Activated naive CD8-positive, alpha-beta T cell treated with anti-CD3 and anti-CD28 coated beads for 36 hours (primary cell): ENCODE results near the gene WWP2. TPM values are rescaled to one million over a fixed set of nuclear protein-coding genes. Genes with fewer than 3 reads are reported as not detected.
"Not testable (repeated sequence)": the region's sequence is repeated elsewhere in the genome, so short reads cannot be mapped to it uniquely, and the experiment has no call there.

Source experiments
- DNase-seq: peaks from one replicate; pipeline ENCODE4 v3.0.0; 2021
- H3K27ac Mint-ChIP-seq: one replicate; pipeline ENCODE4 v1.8.0; 2022; ENCODE audit warnings: mild to moderate bottlenecking, moderate library complexity, mixed read lengths
- H3K27me3 Mint-ChIP-seq: one replicate; pipeline ENCODE4 v1.8.0; 2022; ENCODE audit warnings: mild to moderate bottlenecking, mixed read lengths
- H3K36me3 Mint-ChIP-seq: one replicate; pipeline ENCODE4 v1.8.0; 2021; ENCODE audit warnings: mild to moderate bottlenecking, mixed read lengths
- H3K4me1 Mint-ChIP-seq: one replicate; pipeline ENCODE4 v1.8.0; 2021; ENCODE audit warnings: mixed read lengths
- H3K4me3 Mint-ChIP-seq: one replicate; pipeline ENCODE4 v1.8.0; 2022; ENCODE audit warnings: mild to moderate bottlenecking, moderate library complexity, mixed read lengths
- H3K9me3 Mint-ChIP-seq: one replicate; pipeline ENCODE4 v1.8.0; 2022; ENCODE audit warnings: mixed read lengths
- total RNA-seq, 2 experiments: library from RNA; stranded (reverse); gene quantifications; one replicate each; pipeline ENCODE4 v1.2.3, GENCODE V29; 2021

Gene WWP2
- total RNA-seq, 2 experiments from 2014 or later, result 32.1 to 35.3 TPM

- no peak for DNase-seq
These were observed 173.2 kb downstream of the WWP2 start for GRCh38 chr16:69935278-69935711.

GRCh38 chr16:69935740-69936139 lies 173.6 kb downstream of the WWP2 start:
- Mint-ChIP-seq H3K27me3 (no peaks in the 10 kb centered on the region), H3K36me3 (peaks cover 4% of the 10 kb centered on the region), H3K4me1 (no peaks in the 10 kb centered on the region), H3K27ac (no peak overlapping the region), H3K9me3 (no peaks in the 10 kb centered on the region), H3K4me3 (no peak overlapping the region)
- DNase-seq, result no peak

More at GRCh38 chr16:69935278-69935711, 173.2 kb downstream of the WWP2 start:
- Mint-ChIP-seq H3K4me1 (no peaks in the 10 kb centered on the region), H3K36me3 (peaks cover 4% of the 10 kb centered on the region), H3K27me3 (no peaks in the 10 kb centered on the region), H3K9me3 (no peaks in the 10 kb centered on the region), H3K27ac (no peak overlapping the region), H3K4me3 (no peak overlapping the region)

DNA sequence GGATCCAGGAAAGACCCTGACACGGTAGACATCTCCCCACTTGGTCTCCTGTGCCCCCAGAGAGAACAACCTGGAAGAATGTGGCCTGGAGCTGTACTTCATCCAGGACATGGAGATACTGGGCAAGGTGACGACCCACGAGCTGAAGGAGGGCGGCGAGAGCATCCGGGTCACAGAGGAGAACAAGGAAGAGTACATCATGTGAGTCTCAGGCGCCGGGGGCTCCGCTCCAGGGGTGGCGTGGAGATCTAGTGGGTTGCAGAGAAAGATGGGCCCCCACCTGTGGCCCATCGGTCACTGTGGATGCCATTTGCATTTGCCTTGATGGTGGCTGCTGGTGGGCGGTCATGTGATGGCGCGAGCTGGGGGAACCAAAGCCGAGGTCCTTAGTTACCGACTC lies 174.1 kb downstream of the WWP2 start:
- no peak for DNase-seq
- Mint-ChIP-seq H3K4me3 (no peak overlapping the region), H3K27ac (no peak overlapping the region), H3K27me3 (no peaks in the 10 kb centered on the region), H3K4me1 (no peaks in the 10 kb centered on the region), H3K36me3 (peaks cover 2% of the 10 kb centered on the region), H3K9me3 (no peaks in the 10 kb centered on the region)

- Mint-ChIP-seq H3K27ac (no peak overlapping the region), H3K36me3 (no peaks in the 10 kb centered on the region)
These were observed 174.6 kb downstream of the WWP2 start for GRCh38 chr16:69936751-69937211.

DNA sequence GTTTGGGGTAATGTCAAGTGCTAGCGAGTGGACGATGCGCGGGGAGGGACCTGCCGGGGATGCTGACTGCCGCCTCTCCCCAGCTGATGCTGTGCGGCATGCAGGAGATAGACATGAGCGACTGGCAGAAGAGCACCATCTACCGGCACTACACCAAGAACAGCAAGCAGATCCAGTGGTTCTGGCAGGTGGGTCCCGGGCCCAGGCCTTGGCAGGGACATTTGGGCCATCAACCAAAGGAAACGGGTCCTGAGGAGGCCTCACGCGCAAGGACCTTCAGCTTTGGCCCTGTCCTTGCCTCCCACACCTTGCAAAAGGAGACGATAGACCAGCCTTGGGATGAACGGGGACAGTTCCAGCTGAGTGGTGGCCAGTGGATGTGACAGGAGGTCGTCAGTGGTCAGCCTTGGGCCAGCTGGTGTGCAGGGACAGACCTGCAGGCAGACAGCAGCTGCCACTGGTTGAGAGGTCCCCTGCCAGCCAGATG lies 175.4 kb downstream of the WWP2 start:
- DNase-seq, result no peak
- Mint-ChIP-seq H3K27ac (no peak overlapping the region), H3K36me3 (no peaks in the 10 kb centered on the region), H3K27me3 (no peaks in the 10 kb centered on the region), H3K9me3 (no peaks in the 10 kb centered on the region), H3K4me3 (no peak overlapping the region), H3K4me1 (no peaks in the 10 kb centered on the region)

More at GRCh38 chr16:69936751-69937211, 174.6 kb downstream of the WWP2 start:
- DNase-seq, result no peak
- no peaks in the 10 kb centered on the region for H3K9me3 Mint-ChIP-seq
- H3K4me3 Mint-ChIP-seq, result no peak overlapping the region
- H3K4me1 Mint-ChIP-seq, result no peaks in the 10 kb centered on the region
- H3K27me3 Mint-ChIP-seq, result no peaks in the 10 kb centered on the region

DNA sequence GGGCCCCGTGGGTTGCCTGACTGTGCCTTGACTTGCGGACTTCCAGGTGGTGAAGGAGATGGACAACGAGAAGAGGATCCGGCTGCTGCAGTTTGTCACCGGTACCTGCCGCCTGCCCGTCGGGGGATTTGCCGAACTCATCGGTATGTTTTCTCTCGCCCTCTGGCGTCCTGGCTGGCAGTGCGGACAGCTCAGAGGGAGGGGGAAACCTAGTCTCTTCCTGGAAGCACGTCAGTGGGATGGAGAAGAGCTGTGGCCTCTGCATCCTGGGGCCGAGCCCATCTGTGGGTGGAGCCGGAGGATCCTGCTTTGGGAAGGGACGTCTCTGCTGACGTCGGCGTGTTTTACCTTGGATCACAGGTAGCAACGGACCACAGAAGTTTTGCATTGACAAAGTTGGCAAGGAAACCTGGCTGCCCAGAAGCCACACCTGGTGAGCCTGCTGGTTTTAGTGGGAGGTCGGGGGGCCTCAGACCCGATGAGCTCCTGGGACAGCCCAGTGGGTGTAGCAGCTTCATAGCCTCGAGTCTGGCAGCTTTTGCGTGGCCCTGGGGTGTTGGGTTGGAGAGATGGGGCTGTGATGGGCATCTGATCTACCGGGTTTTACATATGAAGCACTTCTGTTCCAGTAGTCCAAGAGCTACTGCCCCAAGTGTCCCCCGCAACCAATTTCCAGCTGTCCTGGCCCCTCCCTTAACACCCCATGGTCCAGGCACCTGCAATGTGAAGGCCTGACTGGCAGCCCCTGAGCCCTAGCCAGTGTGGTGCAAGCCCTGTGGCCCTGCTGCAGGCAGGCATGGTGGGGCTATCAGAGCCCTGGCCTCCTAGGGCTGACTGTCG lies 177.1 kb downstream of the WWP2 start:
- DNase-seq, result no peak
- no peaks in the 10 kb centered on the region for H3K27me3 Mint-ChIP-seq
- no peaks in the 10 kb centered on the region for H3K4me1 Mint-ChIP-seq
- no peaks in the 10 kb centered on the region for H3K36me3 Mint-ChIP-seq
- no peaks in the 10 kb centered on the region for H3K9me3 Mint-ChIP-seq
- H3K4me3 Mint-ChIP-seq, result no peak overlapping the region
- no peak overlapping the region for H3K27ac Mint-ChIP-seq

DNA sequence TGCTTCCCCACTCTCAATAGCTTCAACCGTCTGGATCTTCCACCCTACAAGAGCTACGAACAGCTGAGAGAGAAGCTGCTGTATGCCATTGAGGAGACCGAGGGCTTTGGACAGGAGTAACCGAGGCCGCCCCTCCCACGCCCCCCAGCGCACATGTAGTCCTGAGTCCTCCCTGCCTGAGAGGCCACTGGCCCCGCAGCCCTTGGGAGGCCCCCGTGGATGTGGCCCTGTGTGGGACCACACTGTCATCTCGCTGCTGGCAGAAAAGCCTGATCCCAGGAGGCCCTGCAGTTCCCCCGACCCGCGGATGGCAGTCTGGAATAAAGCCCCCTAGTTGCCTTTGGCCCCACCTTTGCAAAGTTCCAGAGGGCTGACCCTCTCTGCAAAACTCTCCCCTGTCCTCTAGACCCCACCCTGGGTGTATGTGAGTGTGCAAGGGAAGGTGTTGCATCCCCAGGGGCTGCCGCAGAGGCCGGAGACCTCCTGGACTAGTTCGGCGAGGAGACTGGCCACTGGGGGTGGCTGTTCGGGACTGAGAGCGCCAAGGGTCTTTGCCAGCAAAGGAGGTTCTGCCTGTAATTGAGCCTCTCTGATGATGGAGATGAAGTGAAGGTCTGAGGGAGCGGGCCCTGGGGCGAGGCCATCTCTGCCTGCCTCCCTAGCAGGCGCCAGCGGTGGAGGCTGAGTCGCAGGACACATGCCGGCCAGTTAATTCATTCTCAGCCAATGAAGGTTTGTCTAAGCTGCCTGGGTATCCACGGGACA lies 177.9 kb downstream of the WWP2 start:
- Mint-ChIP-seq H3K27me3 (no peaks in the 10 kb centered on the region), H3K4me3 (no peak overlapping the region), H3K9me3 (no peaks in the 10 kb centered on the region), H3K4me1 (no peaks in the 10 kb centered on the region), H3K27ac (peak overlapping the region; percentile 14), H3K36me3 (no peaks in the 10 kb centered on the region)
- DNase-seq, result no peak

DNA sequence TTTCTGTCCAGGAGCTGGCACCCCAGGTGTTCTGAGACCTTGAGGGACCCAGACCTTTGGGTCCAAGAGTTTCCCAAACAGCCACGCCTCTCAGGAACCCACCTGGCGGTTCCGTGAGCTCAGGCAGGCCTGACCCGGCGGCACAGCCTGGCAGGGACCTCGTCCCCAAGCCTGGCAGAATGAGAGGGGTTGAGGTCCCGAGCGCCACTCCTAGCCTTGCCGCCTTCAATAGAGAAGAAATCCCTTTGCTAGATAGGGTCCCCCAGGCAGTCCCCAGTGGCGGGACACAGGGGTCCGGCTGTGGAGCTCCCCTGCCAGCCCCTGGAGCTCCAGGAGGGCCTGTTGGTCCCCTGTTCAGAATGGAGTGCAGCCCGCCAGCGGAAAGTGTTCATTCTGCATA lies 178.5 kb downstream of the WWP2 start:
- Mint-ChIP-seq H3K4me3 (no peak overlapping the region), H3K36me3 (no peaks in the 10 kb centered on the region), H3K4me1 (no peaks in the 10 kb centered on the region), H3K27ac (no peak overlapping the region), H3K27me3 (no peaks in the 10 kb centered on the region), H3K9me3 (no peaks in the 10 kb centered on the region)
- no peak for DNase-seq

DNA sequence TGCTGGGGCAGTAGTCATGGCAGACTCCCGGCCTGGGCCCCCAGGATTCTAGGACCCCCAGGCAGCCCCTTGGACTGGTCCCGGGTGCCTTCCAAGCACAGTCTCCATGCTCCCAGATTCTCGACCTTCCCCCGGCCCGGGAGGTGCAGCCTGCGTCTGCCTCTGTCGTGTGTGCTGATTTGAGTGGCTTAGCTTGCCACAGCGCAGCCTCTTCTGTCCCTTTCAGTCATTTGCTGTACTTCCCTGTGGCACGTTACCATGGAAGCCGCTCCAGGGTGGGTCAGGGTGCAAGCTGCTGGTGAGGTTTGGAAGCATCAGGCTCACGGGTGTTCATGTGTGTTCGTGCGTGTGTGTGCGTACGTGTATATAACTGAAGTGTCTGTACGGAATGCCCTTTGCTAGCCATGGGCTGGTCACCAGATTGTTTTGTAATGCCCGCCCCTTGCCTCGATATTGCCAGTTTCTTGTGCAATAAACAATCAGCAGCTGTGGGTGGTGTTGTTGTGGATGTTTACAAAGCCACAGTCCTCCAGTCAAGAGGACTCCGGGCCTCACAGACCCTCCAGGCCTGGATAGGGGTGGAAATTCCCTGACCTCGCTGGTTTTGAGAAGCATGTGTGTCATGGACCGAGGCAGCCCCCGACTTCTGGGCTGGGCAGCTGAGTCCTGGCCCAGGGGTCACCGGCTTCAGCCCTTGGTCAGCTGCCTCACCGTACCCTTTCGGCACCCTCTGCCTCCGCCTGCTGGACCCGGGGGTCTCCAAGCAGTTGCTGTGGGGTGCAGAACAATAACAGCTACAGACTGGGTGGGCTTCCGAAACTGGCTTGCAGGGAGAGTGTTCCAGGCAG lies 179.3 kb downstream of the WWP2 start:
- no peaks in the 10 kb centered on the region for H3K36me3 Mint-ChIP-seq
- no peaks in the 10 kb centered on the region for H3K27me3 Mint-ChIP-seq
- no peaks in the 10 kb centered on the region for H3K9me3 Mint-ChIP-seq
- no peak for DNase-seq
- no peak overlapping the region for H3K27ac Mint-ChIP-seq
- no peaks in the 10 kb centered on the region for H3K4me1 Mint-ChIP-seq
- H3K4me3 Mint-ChIP-seq, result no peak overlapping the region

DNA sequence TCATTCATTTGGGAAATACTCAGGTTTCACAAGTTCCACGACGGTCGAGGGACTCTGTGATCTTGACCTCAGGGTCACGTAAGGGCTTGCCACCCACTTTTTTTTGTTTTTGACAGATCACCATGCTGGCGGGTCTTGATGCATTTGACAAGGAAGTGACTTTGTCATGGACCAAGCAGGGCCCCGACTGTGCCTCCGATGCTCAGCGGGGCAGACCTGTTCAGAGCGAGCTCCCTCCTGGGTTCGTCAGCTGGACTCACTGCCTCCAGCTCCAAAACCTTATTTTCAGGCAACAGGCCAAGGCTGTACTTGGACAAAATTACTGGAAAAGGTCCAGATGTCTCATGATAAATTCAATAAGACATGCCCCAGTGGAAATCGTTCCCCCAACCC lies 180.0 kb downstream of the WWP2 start:
- no peaks in the 10 kb centered on the region for H3K36me3 Mint-ChIP-seq
- DNase-seq, result no peak
- H3K9me3 Mint-ChIP-seq, result no peaks in the 10 kb centered on the region
- no peak overlapping the region for H3K4me3 Mint-ChIP-seq
- no peak overlapping the region for H3K27ac Mint-ChIP-seq
- H3K27me3 Mint-ChIP-seq, result no peaks in the 10 kb centered on the region
- H3K4me1 Mint-ChIP-seq, result no peaks in the 10 kb centered on the region

- Mint-ChIP-seq H3K4me1 (no peaks in the 10 kb centered on the region), H3K27ac (no peak overlapping the region), H3K9me3 (no peaks in the 10 kb centered on the region), H3K36me3 (no peaks in the 10 kb centered on the region), H3K27me3 (no peaks in the 10 kb centered on the region), H3K4me3 (no peak overlapping the region)
- DNase-seq, result no peak
These were observed 180.6 kb downstream of the WWP2 start for GRCh38 chr16:69942627-69943170.

DNA sequence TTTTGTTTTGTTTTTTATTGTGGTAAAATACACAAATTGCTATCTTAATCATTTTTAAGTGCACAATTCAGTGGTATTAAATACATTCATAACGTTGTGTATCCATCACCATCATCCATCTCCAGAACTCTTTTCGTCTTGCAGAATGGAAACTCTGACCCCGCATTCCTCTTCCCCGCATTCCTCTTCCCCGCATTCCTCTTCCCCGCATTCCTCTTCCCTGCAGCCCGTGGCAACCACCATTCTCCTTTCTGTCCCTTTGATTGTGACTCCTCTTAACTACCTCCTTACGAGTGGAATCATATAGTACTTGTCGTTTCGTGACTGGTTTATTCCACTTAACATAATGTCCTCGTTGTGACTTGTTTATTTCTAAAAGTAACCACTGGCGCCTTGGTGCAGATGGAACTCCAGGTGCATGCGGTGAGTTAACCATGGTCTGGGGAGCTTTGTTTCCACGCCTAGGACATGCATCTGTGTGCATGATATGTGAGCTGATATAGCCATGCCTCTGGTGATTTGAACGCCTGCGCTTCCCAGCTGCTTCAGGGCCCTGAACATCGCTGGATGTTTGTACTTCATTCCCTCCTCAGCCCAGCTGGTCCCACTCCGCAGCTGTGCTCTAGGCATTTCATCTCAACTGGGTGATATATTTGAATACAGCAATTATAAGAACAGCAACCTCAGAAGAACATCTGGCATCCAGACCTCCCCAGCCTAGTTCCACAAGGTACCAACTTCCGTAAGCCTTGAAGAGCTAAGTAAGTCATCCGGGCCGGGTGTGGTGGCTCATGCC lies 181.3 kb downstream of the WWP2 start:
- H3K36me3 Mint-ChIP-seq, H3K4me3 Mint-ChIP-seq, H3K4me1 Mint-ChIP-seq, H3K27ac Mint-ChIP-seq, H3K9me3 Mint-ChIP-seq, DNase-seq, H3K27me3 Mint-ChIP-seq: not testable (repeated sequence)

DNA sequence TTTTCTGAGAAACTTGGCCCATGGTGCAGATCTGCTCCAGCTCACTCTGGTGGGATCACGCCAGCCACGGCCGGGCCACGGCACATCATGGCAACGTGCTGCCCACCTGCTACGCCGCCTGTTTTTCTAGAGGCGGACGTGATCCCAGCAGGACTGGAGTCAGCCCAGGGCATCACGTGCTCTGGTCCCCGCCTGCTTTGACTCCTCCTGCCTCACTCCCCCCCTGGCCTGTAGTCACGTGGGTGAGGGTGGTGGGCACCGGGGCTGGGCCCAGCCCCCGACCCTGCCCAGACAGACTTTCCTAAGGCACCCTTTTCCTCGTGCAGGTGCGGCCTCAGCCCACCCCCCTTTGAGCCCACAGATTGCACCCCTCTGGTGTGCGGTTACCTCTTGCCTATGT lies 188.3 kb downstream of the WWP2 start:
- H3K9me3 Mint-ChIP-seq, H3K27me3 Mint-ChIP-seq, DNase-seq, H3K36me3 Mint-ChIP-seq, H3K4me3 Mint-ChIP-seq, H3K27ac Mint-ChIP-seq, H3K4me1 Mint-ChIP-seq: not testable (repeated sequence)
